ENCODE data around the gene MAN1C1.

- TF ChIP-seq CTCF (IDR thresholded peaks at IDR 0.05) (peak in 3 of 4 experiments; percentile 16 to 24 (median 20)), POLR2A (IDR thresholded peaks at IDR 0.05) (no peak), EP300 (IDR thresholded peaks at IDR 0.05) (no peak), POLR2AphosphoS5 (IDR thresholded peaks at IDR 0.05) (no peak)
These were observed 84.0 kb downstream of the MAN1C1 start for GRCh38 chr1:25700626-25701025.

Measured in sigmoid colon (tissue), 4 donors.